ENCODE results near the gene HARS1. TPM values are rescaled to one million over a fixed set of nuclear protein-coding genes. Genes with fewer than 3 reads are reported as not detected.
"Not testable (repeated sequence)": the region's sequence is repeated elsewhere in the genome, so short reads cannot be mapped to it uniquely, and the experiment has no call there.

The HARS1 gene
- total RNA-seq, 2 donors from 2014 or later, result 82.2 to 103 TPM

DNA sequence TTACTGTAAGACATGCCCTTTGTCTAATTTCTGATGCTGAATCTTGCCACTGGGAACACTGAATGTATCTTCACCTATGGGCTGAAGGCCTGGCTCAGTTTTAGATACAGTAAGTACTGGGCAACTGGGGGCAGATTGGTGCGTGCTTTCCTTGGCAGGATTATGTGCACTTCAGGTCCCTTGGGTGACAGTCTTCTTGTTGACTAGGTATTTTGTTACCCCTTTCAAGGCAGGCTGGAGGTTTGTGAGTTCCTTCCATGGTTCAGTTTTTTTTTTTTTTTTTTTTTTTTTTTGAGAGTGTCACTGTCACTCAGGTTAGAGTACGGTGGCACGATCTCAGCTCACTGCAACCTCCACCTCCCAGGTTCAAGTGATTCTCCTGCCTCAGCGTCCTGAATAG is 16.6 kb upstream of the HARS1 start:
- peaks cover 3% of the 10 kb centered on the region for H3K9me3 Mint-ChIP-seq
- peaks cover 64% of the 10 kb centered on the region for H3K36me3 Mint-ChIP-seq (ENCODE audit: low read depth)
- no peaks in the 10 kb centered on the region for H3K27me3 Mint-ChIP-seq
- no peak overlapping the region for H3K27ac Mint-ChIP-seq
- ATAC-seq (replicated peaks), result no peak
- no peak overlapping the region for H3K4me3 Mint-ChIP-seq
- peaks cover 15% of the 10 kb centered on the region for H3K4me1 Mint-ChIP-seq

DNA sequence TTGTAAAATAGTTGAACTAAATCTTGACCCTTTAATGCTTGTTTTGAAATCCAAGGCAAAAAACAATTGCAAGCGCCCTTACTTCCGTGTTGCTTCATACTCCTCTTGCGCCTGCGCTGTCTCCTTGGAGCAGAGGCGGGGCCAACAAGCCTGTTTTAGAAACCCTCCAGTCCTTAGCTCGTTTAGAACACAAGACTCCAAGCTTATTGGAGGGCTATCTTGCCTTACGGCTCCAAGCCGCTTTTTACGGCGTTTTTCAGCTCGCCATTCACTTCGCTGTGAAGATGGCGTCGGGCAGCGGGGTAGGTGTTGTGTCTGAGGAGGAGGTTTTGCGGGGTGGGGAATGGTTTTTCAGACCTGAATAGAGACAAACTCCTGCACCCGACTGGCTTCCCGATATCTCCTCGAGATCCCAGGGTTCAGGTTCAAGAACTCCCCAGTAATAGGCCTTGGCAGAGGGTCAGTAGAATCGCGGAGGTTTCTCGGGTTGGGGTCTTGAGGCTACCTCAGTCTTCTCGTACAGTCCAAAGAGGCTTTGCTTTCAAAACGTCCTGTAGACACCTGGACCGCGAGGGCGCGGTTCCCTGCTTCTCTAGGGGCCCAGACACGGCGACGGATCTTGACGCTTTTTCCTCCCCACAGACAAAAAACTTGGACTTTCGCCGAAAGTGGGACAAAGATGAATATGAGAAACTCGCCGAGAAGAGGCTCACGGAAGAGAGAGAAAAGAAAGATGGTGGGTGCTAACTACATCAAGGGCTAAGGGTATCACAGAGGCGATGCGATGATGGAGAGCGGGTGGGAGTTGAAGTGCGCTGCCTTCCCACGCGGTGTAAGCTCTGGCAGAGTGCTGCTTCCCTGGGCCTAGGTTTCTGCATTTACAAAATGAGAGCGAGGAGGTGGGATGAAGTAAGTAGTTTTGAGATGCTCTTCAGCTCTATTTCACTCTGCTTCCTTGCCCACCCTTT is 9.3 kb upstream of the HARS1 start, which contains the start of gene ZMAT2:
ZMAT2 (plus strand) TSS at position 271 of the 968 bp plus-strand sequence; CDS start at position 285, 14 bp downstream.
- Mint-ChIP-seq H3K27ac (peak within 1 kb of the TSS; percentile 98), H3K27me3 (no peaks in the 10 kb centered on the region), H3K4me1 (peaks cover 24% of the 10 kb centered on the region), H3K9me3 (no peaks in the 10 kb centered on the region), H3K4me3 (peak within 1 kb of the TSS; percentile 100), H3K36me3 (ENCODE audit: low read depth) (peaks cover 98% of the 10 kb centered on the region)
- peak; percentile 98 for ATAC-seq (replicated peaks)

DNA sequence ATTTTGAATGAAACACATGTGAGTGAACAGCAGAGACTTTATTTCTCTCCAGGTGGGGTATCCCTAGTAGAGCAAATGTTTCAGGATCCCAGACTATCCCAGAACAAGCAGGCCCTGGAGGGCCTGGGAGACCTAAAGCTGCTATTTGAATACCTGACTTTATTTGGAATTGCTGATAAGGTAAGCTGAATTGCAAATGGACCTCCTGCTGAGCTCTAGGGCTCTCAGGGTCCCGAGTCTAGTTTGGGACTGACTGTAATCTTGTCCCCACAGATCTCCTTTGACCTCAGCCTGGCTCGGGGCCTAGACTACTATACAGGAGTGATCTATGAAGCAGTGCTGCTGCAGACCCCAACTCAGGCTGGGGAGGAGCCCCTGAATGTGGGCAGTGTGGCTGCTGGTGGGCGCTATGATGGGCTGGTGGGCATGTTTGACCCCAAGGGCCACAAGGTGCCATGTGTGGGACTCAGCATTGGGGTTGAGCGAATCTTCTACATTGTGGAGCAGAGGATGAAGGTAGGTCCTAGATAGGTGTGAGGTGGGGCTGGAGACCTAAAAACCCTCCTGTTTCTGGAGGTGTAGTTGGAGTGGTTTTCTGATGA is 5.8 kb upstream of the HARS1 start:
- H3K36me3 Mint-ChIP-seq (ENCODE audit: low read depth), result peaks cover 92% of the 10 kb centered on the region
- H3K27me3 Mint-ChIP-seq, result no peaks in the 10 kb centered on the region
- H3K9me3 Mint-ChIP-seq, result no peaks in the 10 kb centered on the region
- H3K27ac Mint-ChIP-seq, result peak overlapping the region; percentile 26
- H3K4me3 Mint-ChIP-seq, result no peak overlapping the region
- no peak for ATAC-seq (replicated peaks)
- H3K4me1 Mint-ChIP-seq, result peaks cover 26% of the 10 kb centered on the region

DNA sequence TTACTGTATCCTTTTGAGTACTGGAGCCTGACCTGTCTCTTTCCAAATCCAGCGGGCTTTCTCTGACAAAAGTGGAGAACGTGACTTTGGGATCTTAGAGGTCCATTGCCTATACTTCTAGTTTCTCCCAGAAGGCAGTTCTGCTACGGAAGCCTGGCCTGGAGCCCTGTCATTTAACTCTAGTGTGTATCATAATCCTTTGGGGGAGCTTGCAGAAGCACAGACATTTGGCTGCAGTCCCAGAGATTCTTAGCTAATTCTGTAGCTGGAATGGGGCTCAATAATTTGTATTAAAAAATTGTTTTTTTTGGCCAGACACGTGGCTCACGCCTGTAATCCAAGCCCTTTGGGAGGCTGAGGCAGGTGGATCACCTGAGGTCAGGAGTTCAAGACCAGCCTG is 3.1 kb upstream of the HARS1 start:
- no peaks in the 10 kb centered on the region for H3K27me3 Mint-ChIP-seq

DNA sequence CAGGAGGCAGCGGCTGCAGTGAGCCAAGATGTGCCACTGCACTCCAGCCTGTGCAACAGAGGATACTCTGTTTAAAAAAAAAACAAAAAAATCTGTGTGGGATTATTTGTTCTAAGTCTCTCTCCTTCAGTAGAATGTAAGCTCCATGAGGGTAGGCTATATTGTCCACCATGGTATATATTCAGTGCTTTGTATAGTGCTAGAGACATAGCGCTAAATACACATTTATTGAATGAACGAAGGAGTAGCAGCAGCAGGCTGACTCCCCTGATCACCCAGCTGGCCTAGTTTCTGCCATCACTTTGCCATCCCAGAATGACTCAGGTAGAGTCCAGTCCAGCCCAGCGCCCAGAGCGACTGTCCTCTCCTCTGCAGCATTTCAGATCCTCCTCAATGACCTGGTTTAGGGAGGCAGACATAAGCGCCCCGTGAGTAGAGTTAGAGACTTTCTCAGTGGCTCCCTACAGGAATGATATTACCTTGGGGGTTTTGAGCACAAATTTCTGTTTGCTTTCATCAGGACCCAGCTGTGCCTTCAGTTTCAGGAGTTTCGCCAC is 716 bp downstream of the HARS1 start:
- peak; percentile 25 for ATAC-seq (replicated peaks)
- peaks cover 92% of the 10 kb centered on the region for H3K36me3 Mint-ChIP-seq (ENCODE audit: low read depth)

More for the DNA sequence above, 3.1 kb upstream of the HARS1 start:
- Mint-ChIP-seq H3K9me3 (no peaks in the 10 kb centered on the region), H3K36me3 (ENCODE audit: low read depth) (peaks cover 92% of the 10 kb centered on the region), H3K4me1 (peaks cover 18% of the 10 kb centered on the region), H3K4me3 (no peak overlapping the region), H3K27ac (no peak overlapping the region)
- no peak for ATAC-seq (replicated peaks)

DNA sequence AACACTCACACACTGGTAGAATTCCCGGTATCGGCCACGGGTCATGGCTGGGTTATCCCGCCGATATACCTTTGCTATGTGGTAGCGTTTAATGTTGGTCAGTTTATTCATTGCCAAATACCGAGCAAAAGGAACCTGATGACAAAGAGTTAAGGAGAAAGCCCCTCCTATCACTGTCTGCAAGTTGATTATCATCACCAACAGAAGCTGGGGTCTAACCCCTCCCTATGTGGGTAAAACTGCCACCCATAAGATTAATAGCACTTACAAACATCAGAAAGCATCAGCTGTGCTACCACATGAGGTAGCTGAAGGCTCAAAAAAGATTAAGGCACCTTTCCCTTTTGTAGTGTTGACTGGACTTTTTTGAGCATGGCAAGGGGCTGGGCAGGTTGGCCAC is 12.2 kb downstream of the HARS1 start:
- ATAC-seq (replicated peaks), result no peak
- Mint-ChIP-seq H3K36me3 (ENCODE audit: low read depth) (peaks cover 95% of the 10 kb centered on the region), H3K4me3 (no peak overlapping the region), H3K27me3 (no peaks in the 10 kb centered on the region), H3K4me1 (no peaks in the 10 kb centered on the region), H3K9me3 (no peaks in the 10 kb centered on the region), H3K27ac (no peak overlapping the region)

More for the DNA sequence above, 716 bp downstream of the HARS1 start:
- no peaks in the 10 kb centered on the region for H3K27me3 Mint-ChIP-seq
- H3K27ac Mint-ChIP-seq, result peak overlapping the region; percentile 97
- H3K9me3 Mint-ChIP-seq, result no peaks in the 10 kb centered on the region
- peaks cover 13% of the 10 kb centered on the region for H3K4me1 Mint-ChIP-seq
- peak overlapping the region; percentile 99 for H3K4me3 Mint-ChIP-seq

DNA sequence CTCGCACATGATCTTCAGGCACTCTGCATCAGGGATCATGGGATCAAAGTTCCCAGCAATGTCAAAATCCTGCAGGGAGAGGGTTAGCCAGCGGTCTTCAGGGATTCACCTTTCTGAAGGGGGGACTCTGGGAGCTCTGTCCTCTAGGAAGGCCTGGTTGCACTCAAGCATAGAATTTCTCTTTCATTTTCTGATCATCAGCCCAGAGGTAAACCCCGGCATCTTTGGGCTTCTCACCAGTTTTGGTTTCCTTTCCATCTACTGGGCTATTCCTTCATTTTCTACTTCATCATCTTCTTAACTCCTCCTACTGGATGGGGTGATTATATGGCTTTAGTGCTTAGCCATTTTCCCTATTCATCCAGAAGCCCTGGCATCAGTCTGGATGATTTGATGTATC is 13.2 kb downstream of the HARS1 start:
- no peak for ATAC-seq (replicated peaks)
- Mint-ChIP-seq H3K4me3 (no peak overlapping the region), H3K27ac (peak overlapping the region; percentile 73), H3K4me1 (no peaks in the 10 kb centered on the region), H3K36me3 (ENCODE audit: low read depth) (peaks cover 95% of the 10 kb centered on the region), H3K27me3 (no peaks in the 10 kb centered on the region), H3K9me3 (no peaks in the 10 kb centered on the region)

DNA sequence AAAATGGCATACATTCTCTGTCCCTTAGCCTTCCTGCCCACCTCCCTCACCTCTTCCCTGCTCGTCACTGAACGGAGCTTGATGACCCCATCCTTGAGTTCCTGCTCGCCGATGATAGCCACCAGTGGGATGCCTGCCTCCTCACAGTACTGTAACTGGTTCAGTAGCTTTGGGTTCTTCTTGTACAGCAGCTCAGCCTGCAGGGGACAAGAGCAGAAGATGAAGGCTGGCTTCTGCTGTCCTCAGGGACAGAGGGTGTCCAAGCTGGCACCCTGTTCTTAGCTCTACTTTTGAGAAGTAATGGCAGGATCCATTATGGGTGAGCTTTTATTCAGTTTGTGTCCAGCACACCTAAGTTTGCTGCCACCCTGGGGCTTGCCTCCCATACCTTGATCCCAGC is 16.5 kb downstream of the HARS1 start:
- no peak for ATAC-seq (replicated peaks)
- peaks cover 97% of the 10 kb centered on the region for H3K36me3 Mint-ChIP-seq (ENCODE audit: low read depth)
- no peak overlapping the region for H3K4me3 Mint-ChIP-seq
- H3K27me3 Mint-ChIP-seq, result no peaks in the 10 kb centered on the region
- H3K4me1 Mint-ChIP-seq, result no peaks in the 10 kb centered on the region
- H3K27ac Mint-ChIP-seq, result no peak overlapping the region
- H3K9me3 Mint-ChIP-seq, result no peaks in the 10 kb centered on the region

DNA sequence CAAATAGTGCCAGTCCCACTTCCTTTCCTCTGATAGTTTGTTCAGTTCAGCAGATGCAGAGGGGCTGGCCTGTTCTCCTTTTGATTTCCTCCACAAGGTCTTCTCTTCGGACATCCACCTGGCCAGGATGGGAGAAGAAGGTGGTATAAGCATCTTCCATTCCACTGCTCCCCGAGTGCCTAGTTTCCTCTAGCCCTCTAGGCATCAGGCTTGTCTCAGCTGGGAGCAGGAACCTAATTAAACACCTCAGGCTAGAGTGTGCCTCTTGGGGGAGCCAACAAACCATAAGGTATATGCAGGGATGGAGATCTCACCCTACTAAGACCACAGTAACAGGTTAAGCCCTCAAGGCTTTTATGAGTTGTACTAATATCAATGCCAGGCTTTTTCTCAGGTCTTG is 17.0 kb downstream of the HARS1 start:
- Mint-ChIP-seq H3K36me3 (ENCODE audit: low read depth) (peaks cover 97% of the 10 kb centered on the region), H3K9me3 (no peaks in the 10 kb centered on the region), H3K27ac (no peak overlapping the region), H3K4me1 (no peaks in the 10 kb centered on the region), H3K27me3 (no peaks in the 10 kb centered on the region), H3K4me3 (no peak overlapping the region)
- peak; percentile 40 for ATAC-seq (replicated peaks)

DNA sequence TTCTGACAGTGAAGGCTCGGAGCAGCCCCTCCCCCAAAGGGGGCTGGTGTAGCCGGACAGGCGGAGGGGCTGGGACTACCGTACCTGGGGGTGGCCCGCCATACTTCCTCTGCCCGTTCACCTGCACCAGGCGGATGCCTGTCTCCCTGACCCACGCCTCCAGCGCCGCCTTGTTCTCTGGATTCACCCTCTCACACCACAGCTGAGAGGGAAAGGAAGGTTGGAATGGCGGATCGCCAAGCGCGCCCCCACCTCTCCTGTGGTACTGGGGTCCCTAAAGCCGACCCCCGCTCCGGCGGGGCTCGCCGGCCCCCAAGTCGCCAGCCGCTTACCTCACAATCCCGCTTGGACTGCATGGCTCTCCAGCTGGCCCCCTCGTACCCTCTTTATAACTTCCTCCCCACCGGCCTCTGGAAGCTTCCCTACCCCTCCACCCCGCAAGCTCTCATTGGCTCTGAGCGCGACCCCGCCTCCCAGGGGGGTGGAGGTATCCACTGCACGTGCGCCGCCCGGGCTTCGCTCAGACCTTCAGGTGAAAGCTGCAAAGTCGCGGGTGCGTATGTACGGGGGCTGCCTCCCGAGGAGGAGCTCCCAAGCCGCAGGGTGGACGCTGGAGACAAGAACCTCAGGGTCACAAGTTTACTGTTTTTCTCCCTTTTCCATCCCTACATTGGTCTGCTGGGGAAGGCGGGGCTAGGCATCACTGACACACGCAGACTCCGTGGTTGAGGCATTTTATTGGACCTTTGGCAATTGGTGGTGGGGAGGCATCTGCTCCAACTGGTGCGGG is 17.8 kb downstream of the HARS1 start, which contains the start of gene DND1:
DND1 (minus strand) TSS at position 390 of the 790 bp plus-strand sequence; CDS start at position 356, 34 bp downstream.
- H3K4me1 Mint-ChIP-seq, result no peaks in the 10 kb centered on the region
- no peaks in the 10 kb centered on the region for H3K27me3 Mint-ChIP-seq
- peaks cover 97% of the 10 kb centered on the region for H3K36me3 Mint-ChIP-seq (ENCODE audit: low read depth)
- H3K9me3 Mint-ChIP-seq, result no peaks in the 10 kb centered on the region
- H3K27ac Mint-ChIP-seq, result no peak within 1 kb of the TSS
- no peak for ATAC-seq (replicated peaks)
- H3K4me3 Mint-ChIP-seq, result no peak within 1 kb of the TSS

DNA sequence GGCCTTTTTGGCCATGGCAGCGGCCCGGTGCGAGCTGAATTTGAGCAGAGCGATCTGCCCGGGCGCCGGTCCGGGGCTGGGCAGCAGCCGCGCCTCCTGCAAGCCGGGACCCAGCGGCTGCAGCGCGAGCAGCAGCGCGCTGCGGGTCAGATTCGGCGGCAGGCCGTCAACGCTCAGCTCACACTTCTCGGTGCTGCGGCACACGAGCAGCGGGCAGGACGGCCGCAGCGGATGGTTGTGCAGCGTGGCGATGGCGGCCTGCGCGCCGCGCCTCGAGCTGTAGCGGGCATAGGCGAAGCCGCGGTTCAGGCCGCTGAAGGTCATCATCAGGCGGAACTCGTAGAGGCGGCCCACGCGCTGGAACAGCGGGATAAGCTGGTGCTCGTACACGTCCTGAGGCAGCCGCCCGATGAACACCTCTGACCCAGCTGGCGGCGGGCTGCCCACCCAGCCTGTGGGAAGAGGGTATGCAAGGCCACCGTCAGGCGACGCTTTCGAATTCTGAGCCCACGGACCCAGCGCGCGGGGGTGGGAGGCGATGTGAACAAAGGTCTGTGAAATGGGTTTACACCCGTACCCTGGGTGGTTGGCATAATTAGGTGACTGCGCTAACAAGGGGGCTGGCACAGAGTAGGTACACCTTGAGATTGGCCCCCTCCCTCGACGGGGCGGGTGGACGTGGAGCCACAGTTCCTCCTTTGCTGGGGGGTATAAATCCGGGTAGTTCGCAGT is 18.5 kb downstream of the HARS1 start:
- peak; percentile 49 for ATAC-seq (replicated peaks)
- H3K36me3 Mint-ChIP-seq (ENCODE audit: low read depth), result peaks cover 97% of the 10 kb centered on the region

DNA sequence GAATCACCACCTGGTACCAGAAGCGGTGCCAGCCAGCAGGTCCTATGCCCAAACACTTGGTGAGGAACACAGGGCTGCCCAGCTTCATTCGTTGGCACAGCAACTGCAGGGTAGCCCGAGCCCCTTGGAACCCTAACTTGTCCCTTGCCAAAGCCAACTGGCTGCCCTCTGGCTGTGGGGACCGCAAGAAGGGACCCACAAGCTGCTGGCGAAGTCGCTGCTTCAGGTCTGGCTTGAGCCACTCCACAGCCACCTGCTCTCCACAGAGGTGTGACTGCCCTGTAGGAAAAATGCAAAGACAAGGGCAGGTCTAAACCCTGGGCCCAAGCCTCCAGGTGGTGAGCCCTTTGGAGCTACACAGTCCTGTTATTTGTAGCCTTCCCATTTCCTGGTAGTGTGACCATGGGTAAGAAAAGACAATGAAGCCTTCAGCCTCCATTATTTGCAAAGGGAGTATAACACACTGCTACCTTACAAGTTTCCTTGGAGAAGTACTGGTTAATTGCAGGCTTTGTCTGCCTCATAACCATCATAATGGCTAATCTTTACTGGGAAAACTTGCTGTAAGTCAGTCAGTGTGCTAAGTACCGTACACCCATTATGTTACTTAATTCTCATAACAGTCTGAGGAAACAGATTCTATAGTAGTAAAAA is 19.6 kb downstream of the HARS1 start:
- Mint-ChIP-seq H3K9me3 (no peaks in the 10 kb centered on the region), H3K4me1 (peaks cover 16% of the 10 kb centered on the region), H3K27me3 (no peaks in the 10 kb centered on the region), H3K27ac (no peak overlapping the region), H3K36me3 (ENCODE audit: low read depth) (peaks cover 97% of the 10 kb centered on the region), H3K4me3 (no peak overlapping the region)
- ATAC-seq (replicated peaks), result no peak

More for the DNA sequence above, 18.5 kb downstream of the HARS1 start:
- Mint-ChIP-seq H3K4me3 (no peak overlapping the region), H3K27ac (no peak overlapping the region), H3K27me3 (no peaks in the 10 kb centered on the region), H3K9me3 (no peaks in the 10 kb centered on the region), H3K4me1 (peaks cover 6% of the 10 kb centered on the region)

DNA sequence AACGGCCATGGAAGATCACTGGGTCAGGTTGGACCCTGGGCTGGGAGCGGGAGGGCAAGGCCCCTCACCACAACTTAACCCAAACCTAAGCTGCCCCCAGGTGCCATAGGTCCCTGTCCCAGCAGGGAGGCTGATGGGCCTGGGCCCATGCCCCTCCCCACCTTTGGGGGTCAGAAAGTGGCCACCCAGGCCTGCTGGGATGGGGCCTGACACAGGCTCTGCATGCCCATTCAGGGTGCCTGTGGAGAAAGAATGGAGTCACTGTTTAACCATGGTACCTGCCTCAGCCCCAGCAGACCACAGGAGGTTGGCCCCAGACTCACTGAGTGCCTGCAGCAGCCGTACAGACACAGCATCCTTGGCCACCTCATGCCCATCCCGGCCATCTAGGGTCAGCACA is 20.1 kb downstream of the HARS1 start:
- H3K4me1 Mint-ChIP-seq, result peaks cover 21% of the 10 kb centered on the region
- H3K36me3 Mint-ChIP-seq (ENCODE audit: low read depth), result peaks cover 97% of the 10 kb centered on the region
- H3K4me3 Mint-ChIP-seq; H3K27ac Mint-ChIP-seq; H3K27me3 Mint-ChIP-seq; H3K9me3 Mint-ChIP-seq; ATAC-seq (replicated peaks): not testable (repeated sequence)
